NCI-H1694 (cell line): ENCODE measurements around the gene MICB.
"Not testable (repeated sequence)": the region's sequence is repeated elsewhere in the genome, so short reads cannot be mapped to it uniquely, and the experiment has no call there.

Source experiments
- DNase-seq: peaks from one replicate; lab custom pipeline; 2025; lab: John Stamatoyannopoulos, UW

Gene MICB

GRCh38 chr6:31509036-31509435, 11.1 kb downstream of the MICB start:
- not testable (repeated sequence) for DNase-seq

GRCh38 chr6:31510007-31510406, 12.1 kb downstream of the MICB start:
- DNase-seq, result no peak

- no peak for DNase-seq
These were observed 15.7 kb downstream of the MICB start for GRCh38 chr6:31513456-31514165.

- DNase-seq, result no peak
These were observed 23.9 kb downstream of the MICB start for GRCh38 chr6:31521835-31522234.

- no peak for DNase-seq
These were observed 27.6 kb downstream of the MICB start for GRCh38 chr6:31525553-31525931.

- no peak for DNase-seq
These were observed 28.1 kb downstream of the MICB start for GRCh38 chr6:31525932-31526591.

GRCh38 chr6:31528307-31528777, 30.4 kb downstream of the MICB start:
- no peak for DNase-seq

- no peak for DNase-seq
These were observed 30.9 kb downstream of the MICB start, which contains the start of gene MCCD1 for GRCh38 chr6:31528821-31529328. MCCD1 (plus strand) TSS chr6:31528962; CDS start chr6:31529015, 53 bp downstream.

- DNase-seq, result no peak
These were observed 31.6 kb downstream of the MICB start for GRCh38 chr6:31529329-31530150.

- no peak for DNase-seq
These were observed 32.7 kb downstream of the MICB start for GRCh38 chr6:31530659-31531058.

- no peak for DNase-seq
These were observed 33.2 kb downstream of the MICB start for GRCh38 chr6:31531162-31531561.

GRCh38 chr6:31531771-31532643, 34.1 kb downstream of the MICB start:
- DNase-seq, result no peak

- no peak for DNase-seq
These were observed 34.9 kb downstream of the MICB start for GRCh38 chr6:31532644-31533454.

GRCh38 chr6:31533455-31533841, 35.5 kb downstream of the MICB start:
- no peak for DNase-seq

GRCh38 chr6:31534011-31534410, 36.1 kb downstream of the MICB start:
- no peak for DNase-seq

- DNase-seq, result no peak
These were observed 36.6 kb downstream of the MICB start for GRCh38 chr6:31534521-31535040.

- no peak for DNase-seq
These were observed 37.8 kb downstream of the MICB start for GRCh38 chr6:31535538-31536324.

- DNase-seq, result no peak
These were observed 41.0 kb downstream of the MICB start for GRCh38 chr6:31538805-31539400.

GRCh38 chr6:31540640-31541039, 42.7 kb downstream of the MICB start:
- no peak for DNase-seq
